Fibroblast of skin of right quadriceps (primary cell): ENCODE results near the gene RNF4.
A peak's percentile ranks its signal among the peaks of the same experiment; 100 is the strongest.
"Not testable (repeated sequence)": the region's sequence is repeated elsewhere in the genome, so short reads cannot be mapped to it uniquely, and the experiment has no call there.

Experiments
- DNase-seq: peaks from one replicate; pipeline ENCODE4 v3.0.0-alpha.2; 2013

The RNF4 gene, protein sequence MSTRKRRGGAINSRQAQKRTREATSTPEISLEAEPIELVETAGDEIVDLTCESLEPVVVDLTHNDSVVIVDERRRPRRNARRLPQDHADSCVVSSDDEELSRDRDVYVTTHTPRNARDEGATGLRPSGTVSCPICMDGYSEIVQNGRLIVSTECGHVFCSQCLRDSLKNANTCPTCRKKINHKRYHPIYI

DNA sequence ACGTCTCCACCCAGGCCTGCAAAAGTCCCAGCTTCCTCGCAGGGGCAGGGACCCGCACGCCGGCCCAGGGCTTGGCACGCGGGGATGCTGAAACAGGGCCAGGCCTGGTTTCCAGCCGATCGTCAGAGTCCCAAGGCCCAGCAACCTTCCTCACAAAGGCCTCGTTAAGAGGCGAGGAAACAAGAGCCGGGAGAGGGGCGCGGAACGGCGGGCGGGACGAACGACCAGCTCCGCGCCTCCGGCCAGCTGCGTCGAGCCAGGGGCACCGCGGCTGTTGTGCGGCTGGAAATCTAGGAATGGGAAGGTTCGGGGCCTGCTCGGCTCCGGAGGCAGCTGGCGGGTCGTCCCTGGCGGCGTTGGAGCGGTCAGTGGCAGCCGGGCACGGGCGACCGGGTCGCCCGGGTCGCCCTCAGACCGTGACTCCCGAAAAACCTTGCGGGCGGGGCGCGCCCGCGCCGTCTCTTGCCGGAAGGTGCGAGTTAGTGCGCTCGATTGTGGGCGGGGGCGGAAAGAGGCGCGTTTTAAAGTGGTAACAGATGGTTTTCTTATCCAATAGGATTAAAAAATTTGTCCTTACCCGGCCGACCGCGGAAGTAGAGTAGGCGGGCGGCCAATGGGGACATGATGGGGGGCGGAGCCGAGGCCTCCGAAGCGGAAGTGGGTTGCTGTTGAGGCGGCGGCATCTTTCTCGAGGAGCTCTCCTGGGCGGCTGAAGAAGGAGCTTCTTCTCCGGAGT lies at the start of gene RNF4:
TSS of gene RNF4 (plus strand) at position 651 of the 736 bp plus-strand sequence. CDS start 21,388 bp downstream, outside the sequence.
- DNase-seq: peak; percentile 96

DNA sequence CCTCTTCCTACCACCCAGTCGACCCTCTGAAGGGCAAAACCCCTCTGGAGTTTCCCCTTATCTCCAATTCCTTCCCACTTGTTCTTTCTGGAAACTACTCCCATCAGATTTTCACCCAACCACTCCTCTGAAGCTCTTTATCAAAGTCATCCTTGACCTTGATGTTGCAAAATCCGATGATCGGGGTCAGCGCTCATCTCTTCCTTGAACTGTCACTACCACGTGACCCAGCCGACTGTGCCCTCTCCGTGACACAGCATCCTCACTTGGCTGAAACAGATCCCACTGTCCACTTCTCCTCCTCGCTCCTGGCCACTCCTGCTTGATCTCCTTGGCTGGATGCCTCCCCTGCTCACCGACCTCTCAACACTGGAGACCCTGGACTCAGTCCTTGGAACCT lies 49.1 kb upstream of the RNF4 start:
- DNase-seq: no peak

DNA sequence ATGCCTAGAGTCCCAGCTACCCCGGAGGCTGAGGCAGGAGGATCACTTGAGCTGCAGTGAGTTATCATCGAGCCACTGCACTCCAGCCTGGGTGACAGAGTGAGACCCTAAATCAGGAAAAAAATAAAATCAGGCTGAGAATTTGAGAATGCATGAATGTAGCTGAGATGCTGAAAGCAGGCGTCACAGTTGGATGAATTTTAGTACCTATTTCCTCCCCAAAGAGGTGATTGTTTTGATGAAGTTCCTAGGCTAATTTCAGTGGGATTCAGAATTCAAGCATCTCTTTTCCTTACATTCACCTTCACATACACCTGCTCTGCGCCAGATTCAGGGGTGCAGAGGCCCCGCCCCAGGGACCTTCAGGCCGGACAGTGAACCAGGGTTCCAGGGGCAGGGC lies 47.0 kb upstream of the RNF4 start:
- DNase-seq: no peak

DNA sequence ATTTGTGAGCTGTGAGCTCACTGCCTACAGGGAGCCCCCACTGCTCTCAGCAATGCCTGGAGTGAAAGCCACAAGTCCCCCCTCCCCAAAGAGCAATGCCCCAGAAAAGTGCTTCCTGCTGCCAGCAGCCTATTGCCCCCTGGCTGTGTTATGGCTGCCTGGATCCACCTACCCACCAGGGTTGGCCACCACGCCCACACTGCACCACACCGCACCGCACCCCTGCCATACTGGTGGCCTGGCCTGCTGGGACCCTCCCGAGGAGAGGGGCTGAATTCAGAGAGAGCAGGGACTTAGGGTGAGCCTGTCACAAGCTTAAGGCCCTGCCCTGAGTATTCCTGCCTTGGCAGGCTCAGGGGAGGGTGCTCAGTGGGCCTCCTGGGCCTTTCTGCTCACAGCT lies 45.8 kb upstream of the RNF4 start:
- no peak for DNase-seq

DNA sequence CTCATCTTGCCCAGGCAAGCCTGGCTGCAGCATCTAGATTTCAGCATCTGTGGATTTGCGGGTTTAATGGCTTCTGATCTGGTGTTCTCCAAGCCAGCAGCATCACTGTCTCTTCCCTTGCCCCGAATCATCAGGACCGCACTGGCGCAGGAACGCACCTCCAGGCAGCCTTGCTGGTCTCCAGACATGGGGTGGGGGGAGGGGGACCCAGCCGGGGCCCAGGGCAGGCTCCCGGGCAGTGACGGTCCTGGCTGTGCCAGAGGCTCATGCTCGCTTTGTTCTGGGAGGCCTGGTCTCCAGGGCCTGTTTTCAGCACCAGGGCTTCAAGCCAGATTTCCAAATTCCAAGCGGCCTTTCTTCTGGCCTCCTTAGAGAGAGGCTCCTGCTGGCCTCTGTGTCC lies 45.2 kb upstream of the RNF4 start:
- no peak for DNase-seq

DNA sequence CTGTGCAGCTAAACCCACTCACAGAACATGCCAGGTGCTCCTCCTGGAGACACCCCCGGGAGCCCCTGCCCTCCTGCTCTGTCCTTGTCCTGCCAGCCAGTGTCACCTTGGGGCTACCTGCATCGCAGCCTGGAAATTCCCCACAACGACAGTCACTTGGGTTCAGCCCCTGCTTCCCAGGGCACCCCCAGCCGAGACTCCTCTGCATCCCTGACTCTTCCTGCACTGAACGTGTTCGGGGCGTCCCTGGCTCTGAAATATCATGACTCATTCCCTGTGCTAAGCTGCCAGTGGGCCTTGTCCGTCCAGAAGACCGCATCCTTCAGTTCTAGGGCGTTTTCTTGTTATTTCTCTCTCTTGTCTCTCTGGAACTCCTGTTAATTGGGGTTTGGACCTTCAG lies 44.3 kb upstream of the RNF4 start:
- no peak for DNase-seq

DNA sequence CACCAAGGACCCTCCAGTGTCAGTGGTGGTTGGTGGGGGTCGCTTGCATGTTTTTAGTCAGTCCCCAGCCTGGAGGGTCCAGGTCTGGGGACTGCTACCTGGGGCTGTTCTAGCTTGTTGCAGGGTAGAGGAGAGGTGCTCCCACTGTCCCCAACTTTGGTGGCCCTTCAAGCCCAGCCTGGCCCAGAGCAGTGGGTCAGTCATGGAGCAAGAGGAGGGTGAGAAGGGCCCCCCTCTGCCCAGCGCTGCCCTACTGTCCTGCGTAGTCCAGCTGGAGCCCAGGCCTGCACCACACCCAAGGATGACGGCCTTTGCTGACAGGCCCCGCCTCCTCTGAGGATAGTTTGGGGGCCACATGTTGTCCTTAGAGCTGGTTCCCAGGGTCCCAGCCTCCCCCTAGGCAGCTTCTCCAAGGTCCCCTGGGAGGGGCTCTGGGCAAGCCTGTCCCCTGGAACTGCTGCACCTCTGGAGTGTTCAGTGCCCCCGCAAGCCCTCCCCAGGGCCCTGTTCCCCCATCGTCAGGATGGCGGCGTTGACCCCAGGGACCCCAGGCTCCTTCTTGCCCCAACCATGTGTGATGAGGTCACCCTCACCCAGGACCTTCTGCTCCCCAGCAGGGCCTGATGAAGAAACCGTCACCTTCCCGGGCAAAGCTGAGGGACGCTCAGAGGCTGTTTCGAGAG lies 43.4 kb upstream of the RNF4 start:
- no peak for DNase-seq

DNA sequence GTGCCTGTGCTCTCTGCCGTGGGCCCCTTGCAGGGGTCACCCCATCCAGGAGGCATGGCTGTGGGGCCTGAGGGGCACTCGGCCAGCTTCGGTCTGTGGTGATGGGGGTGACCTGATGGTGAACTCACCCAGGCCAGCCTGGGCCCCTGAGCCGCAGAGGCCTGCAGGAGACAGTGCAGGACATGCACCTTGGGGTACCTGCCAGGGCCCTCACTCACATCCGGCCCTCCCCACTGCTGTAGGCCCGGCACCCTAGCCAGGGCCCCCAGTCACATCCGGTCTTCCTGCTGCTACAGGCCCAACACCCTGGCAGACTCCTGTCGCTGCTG lies 42.9 kb upstream of the RNF4 start:
- no peak for DNase-seq

DNA sequence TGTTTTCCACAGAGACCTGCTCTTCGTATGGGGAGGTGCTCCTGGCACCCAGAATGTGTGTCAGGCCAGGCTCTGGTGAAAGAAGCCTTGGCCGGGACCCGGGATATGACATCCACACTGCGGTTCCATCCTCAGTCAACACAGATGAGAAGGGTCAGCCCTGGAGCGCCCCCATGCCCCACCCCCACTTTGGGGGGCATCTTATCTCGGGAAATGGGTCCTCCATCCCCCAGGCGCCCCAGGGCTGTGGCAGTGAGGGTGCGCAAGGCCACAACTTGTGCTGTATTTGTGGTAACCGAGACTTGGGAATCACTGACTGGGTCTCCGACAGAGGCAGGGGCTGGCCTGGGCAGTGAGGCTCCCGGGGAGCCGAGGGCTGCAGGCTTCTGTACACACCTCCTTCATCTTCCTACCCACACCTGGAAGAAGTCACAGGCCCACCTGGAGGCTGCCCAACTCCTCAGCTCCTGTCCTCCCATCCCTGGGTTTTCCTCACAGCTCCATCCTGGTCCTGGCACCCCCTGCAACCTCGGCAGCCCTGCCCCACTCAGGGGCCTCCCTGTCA lies 42.1 kb upstream of the RNF4 start:
- no peak for DNase-seq

DNA sequence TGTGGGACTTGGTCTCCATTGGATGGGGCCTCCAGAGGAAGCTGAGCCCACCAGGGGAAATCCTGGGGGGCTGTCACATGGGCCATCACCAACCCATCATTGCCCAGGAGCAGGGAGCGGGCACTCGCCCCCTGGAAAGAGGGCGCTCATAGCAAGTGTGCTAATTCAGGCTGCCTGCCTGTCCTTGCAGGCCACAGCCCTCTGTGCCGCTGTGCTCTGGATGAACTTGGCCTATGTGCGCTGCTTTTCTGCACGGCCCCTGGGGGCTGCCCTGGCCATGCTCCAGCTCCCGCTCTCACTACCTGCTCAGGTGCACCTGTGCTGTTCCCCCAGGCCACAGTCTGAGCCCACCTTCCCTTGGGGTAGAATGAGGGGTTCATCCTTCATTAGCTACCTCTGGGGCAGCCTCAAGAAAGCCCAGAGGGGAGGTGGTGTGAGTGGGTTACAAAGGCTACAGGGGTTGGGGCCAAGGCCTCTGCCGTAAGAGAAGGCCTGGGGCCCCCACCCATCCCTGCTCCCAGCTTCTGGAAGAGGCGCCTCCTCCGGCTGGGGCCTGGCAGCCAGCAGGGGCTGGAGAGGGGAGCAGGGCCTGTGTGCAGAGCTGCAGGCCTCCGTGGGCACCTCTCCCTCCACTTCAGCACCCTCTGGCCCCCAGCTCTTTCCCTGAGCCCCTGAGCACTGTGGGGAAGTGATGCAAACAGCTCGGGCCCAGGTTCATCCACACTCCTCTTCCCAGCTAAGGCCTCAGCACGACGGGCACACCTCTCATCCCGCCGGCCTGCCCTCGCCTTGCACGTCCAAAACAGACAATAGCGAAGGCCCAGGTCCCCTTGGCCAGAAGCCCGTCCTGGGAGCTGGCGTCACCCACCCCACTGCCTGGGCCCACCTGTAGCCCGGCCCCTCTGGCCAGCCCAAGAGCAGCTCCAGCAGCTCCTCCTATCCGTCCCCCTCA lies 41.2 kb upstream of the RNF4 start:
- DNase-seq: no peak

DNA sequence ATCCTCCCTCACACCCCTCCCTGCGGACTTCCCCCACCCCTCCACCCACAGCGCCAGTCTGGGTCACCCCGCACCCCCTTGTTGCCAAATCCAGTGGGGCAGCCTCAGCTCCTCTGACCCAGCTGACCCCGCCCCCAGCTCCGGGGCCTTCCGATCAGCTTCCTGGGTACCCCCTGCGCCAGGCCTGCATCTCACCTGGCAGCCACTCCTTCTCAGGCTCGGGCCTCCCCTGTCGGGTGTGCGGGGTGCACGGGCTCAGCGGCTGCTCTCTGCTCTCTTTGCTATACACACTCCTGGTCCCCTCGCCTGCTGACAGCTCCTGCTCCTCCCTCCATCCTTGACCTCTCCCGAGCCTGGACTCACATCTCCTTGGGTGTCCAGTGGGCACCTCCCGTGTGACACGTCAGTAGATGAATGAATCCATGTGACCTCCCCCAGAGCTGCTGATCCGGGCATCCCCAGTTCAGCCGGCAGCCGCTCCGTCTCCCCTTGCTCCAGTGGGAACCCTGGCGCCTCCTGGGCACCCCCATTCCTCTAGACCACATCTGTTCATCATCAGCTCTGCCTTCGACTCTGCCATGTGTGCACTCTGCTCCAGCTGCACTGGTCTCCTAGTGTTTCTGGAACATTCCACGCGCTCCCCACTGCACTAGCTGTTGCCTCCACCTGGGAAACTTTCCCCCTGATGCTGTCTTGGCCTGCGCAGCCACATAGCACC lies 40.3 kb upstream of the RNF4 start:
- DNase-seq: no peak

DNA sequence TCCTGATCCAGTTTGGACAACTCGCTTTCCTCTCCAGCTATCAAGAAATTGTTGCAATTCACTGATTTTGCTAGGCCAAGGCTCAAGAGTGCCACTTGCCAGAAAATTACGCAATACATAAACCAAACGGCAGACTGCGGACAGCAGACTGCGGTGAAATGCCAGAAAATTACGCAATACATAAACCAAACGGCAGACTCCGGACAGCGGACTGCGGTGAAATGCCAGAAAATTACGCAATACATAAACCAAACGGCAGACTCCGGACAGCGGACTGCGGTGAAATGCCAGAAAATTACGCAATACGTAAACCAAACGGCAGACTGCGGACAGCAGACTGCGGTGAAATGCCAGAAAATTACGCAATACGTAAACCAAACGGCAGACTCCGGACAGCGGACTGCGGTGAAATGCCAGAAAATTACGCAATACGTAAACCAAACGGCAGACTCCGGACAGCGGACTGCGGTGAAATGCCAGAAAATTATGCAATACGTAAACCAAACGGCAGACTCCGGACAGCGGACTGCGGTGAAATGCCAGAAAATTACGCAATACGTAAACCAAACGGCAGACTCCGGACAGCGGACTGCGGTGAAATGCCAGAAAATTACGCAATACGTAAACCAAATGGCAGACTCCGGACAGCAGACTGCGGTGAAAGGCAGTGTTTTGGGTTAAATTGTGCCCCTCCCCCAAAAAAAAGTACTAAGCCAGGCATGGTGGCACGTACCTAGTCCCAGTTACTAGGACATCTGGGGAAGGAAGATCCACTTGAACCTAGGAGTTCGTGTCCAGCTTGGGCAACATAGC lies 38.8 kb upstream of the RNF4 start:
- not testable (repeated sequence) for DNase-seq

DNA sequence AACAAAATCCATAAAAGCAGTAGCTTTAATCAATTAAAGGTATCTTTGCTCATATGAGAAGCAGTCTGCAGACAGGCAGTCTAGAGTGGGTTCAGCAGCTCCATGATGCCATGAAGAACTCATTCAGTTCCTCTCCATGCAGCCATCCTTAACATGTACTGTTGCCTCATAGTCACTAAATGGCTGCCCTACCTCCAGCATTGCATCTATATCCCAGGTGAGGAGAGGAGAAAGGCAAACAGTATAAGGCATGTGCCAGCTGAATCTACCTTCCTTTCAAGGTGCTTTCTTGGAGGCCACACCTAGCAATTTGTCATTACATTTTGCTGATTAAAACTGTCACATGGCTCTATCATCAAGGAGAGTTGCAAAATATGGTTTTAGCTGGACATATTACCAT lies 36.9 kb upstream of the RNF4 start:
- DNase-seq: no peak

DNA sequence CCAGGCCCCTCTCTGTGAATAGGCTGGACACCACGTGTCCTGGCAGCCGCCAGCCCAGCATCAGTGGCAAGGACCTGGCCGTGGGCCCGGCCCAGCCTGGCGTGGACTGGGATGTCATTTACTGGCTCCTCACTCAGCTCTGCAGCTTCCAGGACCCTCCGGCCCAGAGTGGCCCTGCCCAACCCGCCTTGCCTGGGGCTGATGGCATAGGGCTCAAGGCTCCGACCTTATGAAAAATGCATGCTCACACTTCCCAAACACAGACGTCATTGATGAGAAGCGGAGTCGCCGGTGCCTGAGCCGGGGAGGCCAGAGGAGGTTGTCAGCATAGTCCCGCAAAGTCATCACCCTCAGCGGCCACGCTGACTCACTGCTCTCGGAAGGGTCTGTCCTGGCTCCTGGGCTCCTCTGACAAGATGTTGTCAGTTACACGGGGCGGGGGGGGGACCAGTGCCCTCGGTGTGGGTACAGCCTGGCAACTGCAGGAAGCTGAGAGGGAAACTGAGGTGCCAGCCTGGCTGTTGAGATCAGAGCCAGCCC lies 35.8 kb upstream of the RNF4 start:
- DNase-seq: peak; percentile 17

DNA sequence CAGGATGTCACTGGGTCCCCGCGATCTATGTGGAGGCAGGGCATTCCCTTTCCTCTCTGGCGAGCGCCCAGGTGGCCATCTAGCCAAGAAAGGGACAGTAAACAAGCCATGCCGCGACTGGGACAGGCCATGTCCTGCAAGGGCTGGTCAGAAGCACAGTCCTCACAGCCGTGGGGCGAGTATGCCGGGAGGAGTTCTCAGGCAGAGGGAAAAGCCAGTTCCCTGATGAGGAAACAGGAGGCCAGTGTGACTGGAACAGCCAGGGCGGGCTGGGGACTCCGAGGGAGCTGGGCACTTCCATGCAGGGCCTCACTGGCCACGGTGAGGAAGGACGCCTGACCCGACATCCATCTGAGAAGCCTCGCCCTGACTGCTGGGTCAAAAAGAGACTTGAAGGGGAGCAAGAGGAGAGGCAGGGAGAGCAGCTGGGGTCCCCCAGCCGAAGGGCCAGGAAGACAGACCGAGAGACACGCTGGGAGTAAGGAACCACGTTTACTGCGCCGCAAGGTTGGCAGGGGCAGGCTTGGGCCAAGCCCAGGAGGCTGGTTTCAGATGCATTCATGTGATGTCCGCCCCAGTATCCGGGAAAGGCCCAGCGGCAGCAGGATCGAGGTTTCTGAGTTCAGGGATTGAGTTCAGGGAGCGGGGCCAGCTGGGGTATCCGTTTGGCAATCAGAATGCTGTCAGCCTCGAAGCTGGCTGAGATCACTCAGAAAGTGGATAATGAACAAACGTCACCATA lies 35.1 kb upstream of the RNF4 start:
- no peak for DNase-seq

DNA sequence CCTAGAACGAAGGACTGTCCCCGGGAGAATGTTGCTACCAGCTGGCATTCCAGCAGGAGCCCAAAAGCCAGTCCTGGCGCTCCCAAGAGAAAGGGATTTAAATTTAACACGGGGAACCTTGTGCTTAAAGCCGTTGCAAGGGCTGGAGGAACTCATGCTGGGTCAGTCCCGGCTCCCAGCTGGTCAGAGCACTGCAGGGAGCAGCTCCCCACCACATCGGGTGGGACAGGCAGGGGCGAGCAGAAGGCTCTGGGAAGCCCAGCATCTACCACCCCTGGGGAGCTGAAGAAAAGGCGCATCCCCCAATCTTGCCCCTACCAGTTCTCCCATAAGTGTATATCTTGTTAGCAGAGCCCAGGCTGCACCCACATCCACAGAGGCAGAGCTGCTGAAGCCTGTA lies 34.5 kb upstream of the RNF4 start:
- no peak for DNase-seq

DNA sequence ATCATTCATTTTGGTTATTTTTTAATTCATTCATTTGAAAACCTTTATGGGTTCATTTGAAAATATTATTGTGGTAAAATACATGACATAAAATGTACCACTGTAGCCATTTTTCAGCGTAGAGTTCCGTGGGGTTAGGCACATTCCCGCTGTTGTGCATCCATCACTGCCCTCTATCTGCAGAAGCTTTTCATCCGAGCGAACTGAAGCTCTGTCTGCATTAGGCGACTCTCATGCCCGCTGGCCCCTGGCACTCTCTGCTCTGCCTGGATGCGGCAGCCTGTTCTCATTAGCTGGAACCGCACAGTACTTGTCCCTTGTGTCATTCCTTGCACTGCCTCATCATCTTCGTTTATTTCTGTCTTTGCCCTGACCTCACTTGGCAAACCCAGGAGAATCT lies 32.6 kb upstream of the RNF4 start:
- DNase-seq: no peak

DNA sequence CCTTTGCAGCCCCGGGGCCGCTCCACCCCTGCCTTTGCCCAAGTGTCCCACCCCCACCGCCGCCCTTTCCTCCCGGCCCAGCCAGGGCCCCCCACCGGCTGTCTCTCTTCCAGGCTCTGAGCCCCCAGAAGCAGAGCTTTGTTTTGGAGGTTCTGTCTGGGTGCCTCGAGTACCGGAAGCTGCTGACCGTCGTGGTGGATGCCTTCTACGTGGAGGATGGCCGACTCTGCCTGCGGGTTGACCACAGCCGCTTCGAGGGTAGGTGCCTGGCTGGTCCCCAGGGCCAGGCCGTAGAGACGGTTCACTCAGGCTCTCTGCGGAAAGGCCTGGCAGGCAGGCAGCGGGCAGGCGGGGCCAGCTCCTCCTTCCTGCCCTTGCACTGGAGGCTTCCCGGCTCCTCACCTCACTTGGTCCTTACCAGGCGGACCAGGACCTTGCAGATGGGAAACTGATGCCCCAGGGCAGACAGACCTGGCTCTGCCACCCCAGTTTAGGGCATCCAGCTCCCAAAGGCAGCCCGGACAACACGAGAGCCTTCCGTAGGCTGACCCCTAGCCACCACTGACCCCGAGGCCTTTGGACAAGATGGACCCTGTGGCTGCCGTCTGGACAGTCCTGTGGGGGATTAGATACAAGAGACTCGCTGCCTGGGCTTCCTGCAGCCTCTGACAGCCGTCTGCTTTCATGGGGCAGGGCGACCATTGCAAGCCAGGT lies 32.0 kb upstream of the RNF4 start:
- DNase-seq: no peak

DNA sequence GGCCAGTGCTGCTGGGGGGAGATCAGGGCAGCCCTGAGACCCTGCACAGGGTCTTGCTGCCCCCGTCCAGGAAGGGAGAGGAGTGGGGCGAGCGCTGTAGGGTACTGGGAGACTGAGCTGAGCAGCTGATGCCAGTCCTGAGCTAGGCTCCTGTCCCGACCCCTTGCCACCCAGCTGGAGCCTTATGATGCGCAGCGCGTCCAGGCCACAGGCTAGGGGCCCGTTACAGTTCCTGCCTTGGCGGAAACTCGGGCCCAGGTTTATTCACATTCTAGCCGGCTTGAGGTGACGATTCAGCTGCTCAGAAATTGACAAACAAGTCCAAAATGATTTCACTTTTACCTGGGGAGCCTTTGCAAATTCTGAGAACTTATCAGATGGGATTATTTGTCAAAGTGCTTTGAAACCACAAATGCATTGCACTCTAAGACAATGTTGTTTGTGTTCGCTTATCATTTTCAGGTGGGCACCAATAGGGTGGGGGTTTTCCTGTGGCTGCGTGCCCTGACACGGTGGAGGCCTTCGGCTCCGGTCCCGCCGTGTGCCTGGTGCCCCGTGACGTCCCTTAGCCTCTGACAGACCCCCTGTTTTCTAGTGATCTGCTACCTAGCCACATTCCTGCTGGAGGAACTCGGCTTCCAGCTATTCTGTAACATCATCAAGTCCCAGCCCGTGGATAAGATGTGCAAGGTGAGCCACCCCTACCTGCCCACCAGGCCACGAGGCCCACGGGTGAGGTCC lies 31.3 kb upstream of the RNF4 start:
- DNase-seq: no peak
